Measurements from ENCODE around the gene FAM25C.
"Not testable (repeated sequence)": the region's sequence is repeated elsewhere in the genome, so short reads cannot be mapped to it uniquely, and the experiment has no call there.

The FAM25C gene

GRCh38 chr10:47999691-48000090 lies at the start of gene FAM25C:
FAM25C (minus strand) TSS chr10:47999791; CDS start chr10:47999765, 26 bp downstream.
- H3K4me3 ChIP-seq (ENCODE audit: low read depth, low read length); DNase-seq (ENCODE audit: low read depth): not testable (repeated sequence)

DNA sequence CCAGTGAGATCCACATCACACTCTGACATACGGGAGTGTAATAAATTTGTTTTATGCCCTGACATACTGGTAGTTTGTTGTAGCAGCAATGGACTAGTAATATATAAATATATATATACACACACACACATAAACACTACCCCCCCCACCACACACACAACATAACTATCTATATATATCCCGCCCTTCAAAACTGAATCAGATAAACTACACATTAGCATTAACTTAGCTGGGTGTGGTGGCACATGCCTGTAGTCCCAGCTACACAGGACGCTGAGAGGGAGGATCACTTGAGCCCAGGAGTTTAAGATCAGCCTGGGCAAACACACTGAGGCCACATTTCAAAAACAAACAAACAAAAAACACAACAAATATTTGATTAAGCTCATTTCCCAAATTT lies 45.0 kb upstream of the FAM25C start:
- not testable (repeated sequence) for H3K4me3 ChIP-seq (ENCODE audit: low read depth, low read length); DNase-seq (ENCODE audit: low read depth)

GRCh38 chr10:48031390-48031789 lies 31.8 kb upstream of the FAM25C start:
- not testable (repeated sequence) for H3K4me3 ChIP-seq (ENCODE audit: low read depth, low read length); DNase-seq (ENCODE audit: low read depth)

DNA sequence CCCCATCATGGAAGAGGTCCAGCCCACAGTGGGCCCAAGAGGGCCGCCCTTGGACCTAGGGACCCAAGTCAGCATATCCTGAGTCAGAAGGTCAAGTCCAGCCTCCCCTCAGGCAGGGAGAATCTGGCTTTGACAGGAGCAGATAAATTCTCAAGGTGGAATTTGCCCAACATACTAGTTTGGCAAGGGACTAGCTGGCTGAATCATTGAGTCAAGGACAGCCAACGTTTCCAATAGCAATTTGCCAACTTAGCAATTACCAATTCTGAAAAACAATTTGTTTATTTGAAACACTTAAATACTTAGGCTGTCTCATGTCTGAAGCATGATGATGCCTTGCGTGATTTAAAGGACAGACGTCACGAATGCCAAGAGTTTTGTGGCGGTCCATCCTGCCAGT lies 2.7 kb upstream of the FAM25C start:
- not testable (repeated sequence) for H3K4me3 ChIP-seq (ENCODE audit: low read depth, low read length); DNase-seq (ENCODE audit: low read depth)

- DNase-seq (ENCODE audit: low read depth): peak; percentile 80
- not testable (repeated sequence) for H3K4me3 ChIP-seq (ENCODE audit: low read depth, low read length)
Observed at GRCh38 chr10:47994045-47994444, 5.5 kb downstream of the FAM25C start.

DNA sequence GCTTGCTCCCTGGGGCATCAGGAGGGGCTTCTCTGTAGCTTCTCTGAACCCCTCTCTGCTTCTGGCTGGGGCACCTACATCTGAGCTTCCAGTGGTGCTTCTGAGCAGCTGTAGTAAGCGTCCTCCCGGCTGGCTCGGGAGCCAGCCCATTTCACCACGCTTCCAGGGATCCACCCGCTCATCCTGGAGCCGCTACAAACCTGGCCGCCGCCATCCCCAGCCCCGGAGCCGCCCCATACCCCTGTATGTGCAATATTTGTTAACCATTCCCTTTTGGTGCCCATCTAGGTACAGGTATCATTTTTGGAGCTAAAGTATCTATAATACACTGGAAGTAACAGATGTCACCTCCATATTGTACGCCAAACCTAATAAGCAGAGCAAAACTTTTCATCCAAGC lies 7.0 kb downstream of the FAM25C start:
- DNase-seq (ENCODE audit: low read depth); H3K4me3 ChIP-seq (ENCODE audit: low read depth, low read length): not testable (repeated sequence)

DNA sequence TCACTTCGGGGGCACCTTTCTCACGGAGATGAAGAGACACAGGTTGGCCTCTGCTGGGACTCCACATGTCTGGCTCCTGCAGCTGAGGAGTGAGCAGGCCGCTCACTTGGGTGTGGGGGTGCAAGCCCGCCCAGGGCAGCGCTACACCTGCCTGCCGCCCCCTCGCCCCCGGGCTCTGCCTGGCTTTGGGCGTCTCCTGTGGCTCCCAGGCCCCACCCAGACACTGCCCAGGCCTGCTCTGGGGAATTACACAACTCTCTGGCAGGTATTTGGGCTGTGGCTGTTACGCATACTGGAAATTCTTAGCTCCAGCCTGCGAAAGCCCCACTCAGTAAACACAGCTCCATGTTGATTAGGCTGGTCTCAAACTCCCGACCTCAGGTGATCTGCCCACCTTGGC lies 7.9 kb downstream of the FAM25C start:
- peak; percentile 58 for DNase-seq (ENCODE audit: low read depth)
- not testable (repeated sequence) for H3K4me3 ChIP-seq (ENCODE audit: low read depth, low read length)

DNA sequence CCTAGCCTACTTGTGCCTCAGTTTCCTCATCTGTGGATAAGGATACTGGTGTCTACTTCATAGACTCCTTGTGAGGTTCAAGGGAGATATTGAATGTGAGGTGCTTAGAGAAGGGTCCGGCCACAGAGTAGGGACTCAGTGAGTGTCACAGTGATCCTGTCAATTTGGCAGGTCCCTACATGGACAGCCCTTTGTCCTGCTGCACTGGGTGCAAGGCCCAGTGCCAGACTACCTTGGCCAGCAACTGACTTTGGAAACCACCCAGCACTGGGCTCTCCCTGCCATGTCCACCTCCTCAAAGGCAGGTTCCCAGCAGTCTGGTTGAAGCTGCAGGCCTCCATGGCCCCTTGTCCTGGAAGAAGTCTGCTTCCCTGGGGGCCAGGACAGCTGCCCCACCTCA lies 9.5 kb downstream of the FAM25C start:
- not testable (repeated sequence) for DNase-seq (ENCODE audit: low read depth)

DNA sequence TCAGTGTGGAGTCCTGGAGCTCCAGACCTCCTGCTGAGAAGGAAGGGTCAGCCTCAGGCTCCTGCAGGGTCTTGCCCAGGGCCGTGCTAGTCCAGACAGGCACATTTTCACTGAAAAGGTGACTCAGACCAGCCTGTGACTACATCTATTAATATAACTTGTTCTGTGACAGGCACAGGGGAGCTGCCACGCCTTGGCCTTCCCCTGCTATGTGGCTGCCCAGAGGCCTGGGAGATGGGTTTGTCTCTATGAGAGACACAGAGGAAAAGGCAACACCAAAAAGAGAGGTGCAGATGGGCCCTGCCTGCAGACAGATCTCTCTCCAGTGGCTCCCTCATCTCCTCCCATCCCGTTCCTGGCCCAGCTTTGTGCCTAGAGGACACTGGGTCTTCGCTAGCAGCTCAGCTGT lies 10.0 kb downstream of the FAM25C start:
- not testable (repeated sequence) for DNase-seq (ENCODE audit: low read depth); H3K4me3 ChIP-seq (ENCODE audit: low read depth, low read length)

More for the DNA sequence above, 9.5 kb downstream of the FAM25C start:
- not testable (repeated sequence) for H3K4me3 ChIP-seq (ENCODE audit: low read depth, low read length)

GRCh38 chr10:47988718-47989541 lies 10.7 kb downstream of the FAM25C start:
- peak; percentile 34 for DNase-seq (ENCODE audit: low read depth)

DNA sequence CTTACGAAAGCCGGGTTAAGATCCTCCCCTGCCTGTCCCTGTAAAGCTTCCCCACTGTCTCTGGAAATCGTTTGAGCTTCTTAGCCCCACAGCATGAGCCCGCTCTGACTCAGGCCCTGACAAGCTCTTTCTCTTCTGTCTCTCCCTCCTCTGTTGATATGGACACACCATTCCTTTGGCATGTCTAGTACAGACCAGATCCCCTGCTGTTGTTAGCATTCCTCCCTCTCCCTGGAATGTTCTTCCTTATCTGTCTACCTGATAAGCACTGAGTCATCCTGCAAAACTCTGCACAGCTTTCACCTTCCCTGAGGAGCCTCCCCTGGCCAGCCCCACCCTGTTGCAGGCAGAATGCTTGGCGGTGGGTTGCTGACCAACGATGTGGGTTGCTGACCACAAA lies 11.6 kb downstream of the FAM25C start:
- not testable (repeated sequence) for DNase-seq (ENCODE audit: low read depth); H3K4me3 ChIP-seq (ENCODE audit: low read depth, low read length)

More at GRCh38 chr10:47988718-47989541, 10.7 kb downstream of the FAM25C start:
- not testable (repeated sequence) for H3K4me3 ChIP-seq (ENCODE audit: low read depth, low read length)

GRCh38 chr10:47986413-47987230 lies 13.0 kb downstream of the FAM25C start:
- DNase-seq (ENCODE audit: low read depth); H3K4me3 ChIP-seq (ENCODE audit: low read depth, low read length): not testable (repeated sequence)

- not testable (repeated sequence) for DNase-seq (ENCODE audit: low read depth); H3K4me3 ChIP-seq (ENCODE audit: low read depth, low read length)
Observed at GRCh38 chr10:47975409-47975808, 24.2 kb downstream of the FAM25C start.

GRCh38 chr10:47973131-47973530 lies 26.5 kb downstream of the FAM25C start:
- DNase-seq (ENCODE audit: low read depth); H3K4me3 ChIP-seq (ENCODE audit: low read depth, low read length): not testable (repeated sequence)

DNA sequence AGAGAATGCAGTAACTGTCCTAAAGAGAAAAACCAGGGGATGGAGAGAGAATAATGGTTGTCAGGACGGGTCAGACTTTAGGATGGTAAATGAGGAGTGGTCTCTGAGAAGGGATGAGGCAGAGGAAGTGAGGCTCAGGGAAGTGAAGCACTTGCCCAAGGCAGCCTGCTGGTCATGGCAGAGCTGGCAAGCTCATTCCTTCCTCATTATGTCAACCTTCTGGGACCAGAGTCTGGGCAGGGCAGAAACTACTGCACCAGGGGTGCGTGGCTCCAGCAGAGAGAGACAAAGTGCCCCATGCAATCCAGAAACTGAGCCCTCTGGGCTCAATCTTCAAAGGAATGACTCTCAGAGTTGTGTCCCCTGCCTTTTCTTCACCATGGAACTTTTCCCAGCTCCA lies 27.5 kb downstream of the FAM25C start:
- DNase-seq (ENCODE audit: low read depth); H3K4me3 ChIP-seq (ENCODE audit: low read depth, low read length): not testable (repeated sequence)

DNA sequence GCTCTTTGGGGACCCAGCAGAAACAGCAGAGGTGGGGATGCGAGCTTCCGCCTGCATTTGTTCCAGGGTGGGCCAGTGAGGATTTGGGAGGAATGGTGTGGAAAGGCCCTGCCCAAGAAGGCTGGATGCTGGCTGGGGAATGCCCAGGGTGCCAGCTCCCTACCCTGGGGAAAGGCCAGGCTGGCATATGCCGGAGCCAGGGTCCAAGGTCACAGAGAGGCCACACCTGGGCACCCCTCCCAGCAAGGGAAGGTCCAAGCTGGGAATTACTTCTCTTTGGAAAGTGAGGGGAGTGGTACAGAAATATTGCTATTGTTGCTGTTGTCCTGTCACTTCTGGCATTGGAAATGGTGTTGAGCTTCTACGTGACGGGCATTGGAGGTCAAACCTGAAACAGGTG lies 28.0 kb downstream of the FAM25C start:
- not testable (repeated sequence) for DNase-seq (ENCODE audit: low read depth); H3K4me3 ChIP-seq (ENCODE audit: low read depth, low read length)

GRCh38 chr10:47970047-47970446 lies 29.5 kb downstream of the FAM25C start:
- DNase-seq (ENCODE audit: low read depth); H3K4me3 ChIP-seq (ENCODE audit: low read depth, low read length): not testable (repeated sequence)

- DNase-seq (ENCODE audit: low read depth); H3K4me3 ChIP-seq (ENCODE audit: low read depth, low read length): not testable (repeated sequence)
Observed at GRCh38 chr10:47968988-47969387, 30.6 kb downstream of the FAM25C start.

DNA sequence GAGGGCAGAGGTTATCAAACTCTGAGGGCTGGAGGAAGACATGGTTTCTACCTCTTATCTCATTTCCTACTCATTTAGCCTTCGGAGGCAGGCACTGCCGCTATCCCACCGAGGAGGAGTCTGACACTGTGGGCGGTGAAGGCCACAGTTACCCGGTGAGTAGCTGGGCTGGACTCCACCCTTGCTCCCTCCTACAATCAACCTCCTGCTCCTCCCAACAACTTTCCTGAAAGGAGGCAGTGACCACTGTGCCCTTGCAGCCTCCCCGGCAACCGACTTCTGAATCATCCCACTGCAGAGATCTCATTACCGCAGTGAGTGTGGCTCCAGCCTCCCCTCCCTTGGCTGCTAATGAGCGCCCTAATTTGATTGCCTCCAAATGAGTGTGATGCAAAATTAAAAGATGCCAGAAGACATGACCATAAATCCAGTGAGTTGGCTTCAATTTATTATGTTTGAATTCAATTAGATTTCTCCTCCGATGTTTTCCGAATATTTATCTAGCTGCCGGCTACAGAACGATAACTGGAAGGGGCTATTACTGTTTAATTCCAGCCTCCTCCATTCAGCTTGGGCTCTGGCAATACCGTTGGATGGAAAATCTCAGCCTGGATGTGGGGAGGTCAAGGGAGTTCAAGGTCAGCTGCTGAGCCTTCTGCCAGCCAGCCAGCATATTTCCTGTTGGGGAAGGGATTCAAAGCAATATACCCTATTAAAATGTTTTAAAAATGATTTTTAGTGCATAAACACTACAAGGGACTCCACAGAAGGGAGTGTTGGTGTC lies 35.1 kb downstream of the FAM25C start:
- DNase-seq (ENCODE audit: low read depth); H3K4me3 ChIP-seq (ENCODE audit: low read depth, low read length): not testable (repeated sequence)
